Thymus (tissue), 11 donors: ENCODE measurements around the gene PATE3. TPM values are rescaled to one million over a fixed set of nuclear protein-coding genes. Genes with fewer than 3 reads are reported as not detected.

Source experiments
- DNase-seq, 9 donors: peaks; one replicate each; pipeline ENCODE4 v3.0.0-alpha.2; 2013; ENCODE audit warnings: low spot score in 9 of 9, low read depth in 6 of 9, missing footprints in 1 of 9
- H3K27ac ChIP-seq, 2 donors: one replicate each; pipeline ENCODE4 v1.5.1; 2013; ENCODE audit warnings: control low read depth in 1 of 2, low read depth in 1 of 2, low read length in 1 of 2, mild to moderate bottlenecking in 1 of 2, moderate library complexity in 1 of 2
- H3K27me3 ChIP-seq, 2 donors: one replicate each; pipeline ENCODE4 v1.5.1; 2013; ENCODE audit warnings: low read length in 1 of 2; ENCODE audit not compliant: control insufficient read depth in 2 of 2, insufficient read depth in 1 of 2
- H3K36me3 ChIP-seq, 2 donors: one replicate each; pipeline ENCODE4 v1.5.1; 2013; ENCODE audit warnings: low read length in 1 of 2, mild to moderate bottlenecking in 1 of 2, moderate library complexity in 1 of 2; ENCODE audit not compliant: control insufficient read depth in 2 of 2, insufficient read depth in 2 of 2
- H3K4me1 ChIP-seq, 2 donors: one replicate each; pipeline ENCODE4 v1.5.1; 2013; ENCODE audit warnings: low read length in 2 of 2; ENCODE audit not compliant: control insufficient read depth in 2 of 2, insufficient read depth in 2 of 2
- H3K4me3 ChIP-seq, 2 donors: one replicate each; pipeline ENCODE4 v1.5.1; 2013; ENCODE audit warnings: low read length in 2 of 2, control low read depth in 1 of 2, mild to moderate bottlenecking in 1 of 2
- H3K9me3 ChIP-seq, 2 donors: one replicate each; pipeline ENCODE4 v1.5.1; 2013; ENCODE audit warnings: low read length in 1 of 2, mild to moderate bottlenecking in 1 of 2; ENCODE audit not compliant: control insufficient read depth in 2 of 2, insufficient read depth in 1 of 2
- WGBS: extraction: QIAGEN DNeasy Blood & Tissue Kit; methylation state at CpG from one replicate; pipeline ENCODE4 v1.1.7; 2013; 5-methylcytosine and 5-hydroxymethylcytosine counted together
- polyA plus RNA-seq: library from polyadenylated mRNA; stranded (reverse); fragments of 200-250 nt; gene quantifications from one replicate; pipeline ENCODE4 v1.2.3, GENCODE V29; 2013
- total RNA-seq: library from RNA; stranded (reverse); fragments of 120-200 nt; gene quantifications from one replicate; pipeline ENCODE4 v1.2.4, GENCODE V29; 2013
- donor health status: healthy.

Gene PATE3
- total and polyA plus RNA-seq, 2 donors: not detected

GRCh38 chr11:125768336-125769046 is 19.4 kb upstream of the PATE3 start:
- no peak overlapping the region for H3K4me3 ChIP-seq
- H3K36me3 ChIP-seq: no peaks in the 10 kb centered on the region
- H3K4me1 ChIP-seq: no peaks in the 10 kb centered on the region
- no peaks in the 10 kb centered on the region for H3K9me3 ChIP-seq
- 80% methylated on average over 10 of the region's 10 CpGs for WGBS
- H3K27ac ChIP-seq: no peak overlapping the region
- no peak for DNase-seq
- no peaks in the 10 kb centered on the region for H3K27me3 ChIP-seq

- no peaks in the 10 kb centered on the region for H3K9me3 ChIP-seq
- no peak overlapping the region for H3K27ac ChIP-seq
- 92% methylated on average over 2 of the region's 2 CpGs for WGBS
- H3K36me3 ChIP-seq: no peaks in the 10 kb centered on the region
- no peaks in the 10 kb centered on the region for H3K4me1 ChIP-seq
- H3K4me3 ChIP-seq: no peak overlapping the region
- no peak for DNase-seq
- H3K27me3 ChIP-seq: no peaks in the 10 kb centered on the region
Measured at GRCh38 chr11:125770583-125770982, 17.3 kb upstream of the PATE3 start.

GRCh38 chr11:125772834-125773505 is 15.0 kb upstream of the PATE3 start:
- 78% methylated on average over 3 of the region's 3 CpGs for WGBS
- DNase-seq: no peak

GRCh38 chr11:125773516-125773915 is 14.4 kb upstream of the PATE3 start:
- no peaks in the 10 kb centered on the region for H3K9me3 ChIP-seq
- H3K36me3 ChIP-seq: no peaks in the 10 kb centered on the region
- WGBS: 82% methylated on average over 3 of the region's 3 CpGs
- H3K4me3 ChIP-seq: no peak overlapping the region
- no peaks in the 10 kb centered on the region for H3K4me1 ChIP-seq
- no peak for DNase-seq
- H3K27ac ChIP-seq: no peak overlapping the region
- no peaks in the 10 kb centered on the region for H3K27me3 ChIP-seq

More at GRCh38 chr11:125772834-125773505, 15.0 kb upstream of the PATE3 start:
- no peaks in the 10 kb centered on the region for H3K27me3 ChIP-seq
- H3K36me3 ChIP-seq: no peaks in the 10 kb centered on the region
- H3K27ac ChIP-seq: no peak overlapping the region
- no peaks in the 10 kb centered on the region for H3K9me3 ChIP-seq
- H3K4me3 ChIP-seq: no peak overlapping the region
- no peaks in the 10 kb centered on the region for H3K4me1 ChIP-seq

DNA sequence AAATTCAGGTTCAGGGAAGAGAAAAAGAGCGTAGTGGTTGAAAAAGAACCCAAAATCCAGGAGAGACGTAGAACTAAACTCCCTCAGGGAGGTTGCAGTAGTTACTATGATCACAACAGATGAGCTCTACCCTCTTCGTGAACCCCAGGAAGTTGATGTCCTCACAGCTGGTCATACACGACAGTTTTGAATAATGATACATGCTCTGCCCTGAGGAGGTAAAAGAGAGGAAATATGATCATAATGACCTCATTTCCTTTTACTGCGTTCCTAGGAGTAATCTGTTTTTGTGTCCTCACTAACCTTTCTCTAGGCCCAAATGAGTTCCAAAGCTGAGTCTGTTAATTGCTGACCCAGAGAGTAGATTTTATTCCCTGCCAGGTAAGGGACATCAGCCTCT is 10.6 kb upstream of the PATE3 start:
- H3K36me3 ChIP-seq: no peaks in the 10 kb centered on the region
- no peaks in the 10 kb centered on the region for H3K27me3 ChIP-seq
- no peak overlapping the region for H3K27ac ChIP-seq
- DNase-seq: no peak
- H3K4me1 ChIP-seq: no peaks in the 10 kb centered on the region
- H3K9me3 ChIP-seq: no peaks in the 10 kb centered on the region
- WGBS: 55% methylated on average over 5 of the region's 5 CpGs
- no peak overlapping the region for H3K4me3 ChIP-seq

- no peaks in the 10 kb centered on the region for H3K27me3 ChIP-seq
- H3K4me3 ChIP-seq: no peak within 1 kb of the TSS
- H3K36me3 ChIP-seq: no peaks in the 10 kb centered on the region
- no peak for DNase-seq
- no peak within 1 kb of the TSS for H3K27ac ChIP-seq
- no peaks in the 10 kb centered on the region for H3K9me3 ChIP-seq
- no peaks in the 10 kb centered on the region for H3K4me1 ChIP-seq
Measured at GRCh38 chr11:125778728-125779127, 9.2 kb upstream of the PATE3 start, which contains the start of gene PATE2. Gene PATE2, minus strand, starts transcription at chr11:125778828. Its CDS starts 55 bp downstream, at chr11:125778773.

- no peak for DNase-seq
- no peak overlapping the region for H3K4me3 ChIP-seq
- H3K9me3 ChIP-seq: no peaks in the 10 kb centered on the region
- 47% methylated on average over 2 of the region's 2 CpGs for WGBS
- H3K4me1 ChIP-seq: no peaks in the 10 kb centered on the region
- H3K27ac ChIP-seq: no peak overlapping the region
- no peaks in the 10 kb centered on the region for H3K27me3 ChIP-seq
- H3K36me3 ChIP-seq: no peaks in the 10 kb centered on the region
Measured at GRCh38 chr11:125784678-125785077, 3.2 kb upstream of the PATE3 start.

DNA sequence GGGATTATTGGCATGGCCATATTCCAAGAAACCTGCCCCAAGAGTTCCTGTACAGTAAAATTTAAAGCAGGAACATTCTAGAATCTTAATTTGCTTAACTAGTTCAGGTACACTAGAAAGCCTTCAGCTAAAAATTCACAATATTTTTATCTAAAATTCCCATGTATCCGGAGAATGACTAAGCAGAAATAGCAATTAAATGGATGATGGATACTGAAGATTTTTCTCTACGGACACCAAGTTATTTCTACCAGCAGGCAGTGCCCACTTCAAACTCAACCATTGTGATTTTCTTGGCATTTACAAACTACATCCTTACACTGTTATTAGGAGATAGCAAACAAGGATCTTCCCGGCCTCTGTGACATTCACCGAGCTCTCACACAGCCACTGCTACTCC is 2.9 kb downstream of the PATE3 start:
- 97% methylated on average over 4 of the region's 4 CpGs for WGBS
- H3K4me3 ChIP-seq: no peak overlapping the region
- no peak overlapping the region for H3K27ac ChIP-seq
- no peaks in the 10 kb centered on the region for H3K9me3 ChIP-seq
- no peak for DNase-seq
- H3K36me3 ChIP-seq: no peaks in the 10 kb centered on the region
- H3K27me3 ChIP-seq: no peaks in the 10 kb centered on the region
- H3K4me1 ChIP-seq: no peaks in the 10 kb centered on the region

- Histone ChIP-seq H3K27me3 (no peaks in the 10 kb centered on the region), H3K36me3 (no peaks in the 10 kb centered on the region), H3K27ac (no peak overlapping the region), H3K9me3 (no peaks in the 10 kb centered on the region), H3K4me1 (no peaks in the 10 kb centered on the region), H3K4me3 (no peak overlapping the region)
- no peak for DNase-seq
- WGBS: 58% methylated on average over 4 of the region's 4 CpGs
Measured at GRCh38 chr11:125797641-125798040, 9.7 kb downstream of the PATE3 start.
